Measurements from ENCODE around the gene BECN2. TPM values are rescaled to one million over a fixed set of nuclear protein-coding genes. Genes with fewer than 3 reads are reported as not detected.

The BECN2 gene
- total RNA-seq, 1 donor from 2014 or later = not detected

DNA sequence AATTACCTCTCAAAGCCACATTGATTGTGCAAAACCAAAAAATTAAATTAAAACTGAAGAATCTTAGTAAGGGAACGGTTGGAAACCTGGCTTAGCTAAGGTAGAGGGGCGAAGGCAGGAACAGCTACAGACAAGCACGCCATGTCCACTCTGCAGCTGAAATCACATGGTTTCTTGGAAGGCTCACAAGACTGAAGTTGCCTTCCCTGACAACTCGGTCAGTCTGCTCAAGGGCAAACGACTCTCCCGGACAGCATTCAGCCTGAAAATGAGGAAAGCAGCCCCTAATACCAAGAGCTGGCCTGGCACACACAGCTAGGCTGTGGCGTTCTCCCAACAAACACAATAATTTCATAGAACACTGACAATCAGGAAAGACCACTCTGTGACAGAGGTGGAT is 22.7 kb upstream of the BECN2 start:
- Mint-ChIP-seq H3K27me3 (ENCODE audit: unreplicated experiment) (peaks cover 1% of the 10 kb centered on the region), H3K36me3 (ENCODE audit: low read depth, unreplicated experiment) (no peaks in the 10 kb centered on the region), H3K27ac (ENCODE audit: unreplicated experiment) (no peak overlapping the region), H3K4me3 (ENCODE audit: unreplicated experiment) (no peak overlapping the region), H3K4me1 (ENCODE audit: unreplicated experiment) (peaks cover 8% of the 10 kb centered on the region), H3K9me3 (ENCODE audit: unreplicated experiment) (no peaks in the 10 kb centered on the region)
- no peak for DNase-seq (ENCODE audit: low spot score)
- TF ChIP-seq, protein P1, sequence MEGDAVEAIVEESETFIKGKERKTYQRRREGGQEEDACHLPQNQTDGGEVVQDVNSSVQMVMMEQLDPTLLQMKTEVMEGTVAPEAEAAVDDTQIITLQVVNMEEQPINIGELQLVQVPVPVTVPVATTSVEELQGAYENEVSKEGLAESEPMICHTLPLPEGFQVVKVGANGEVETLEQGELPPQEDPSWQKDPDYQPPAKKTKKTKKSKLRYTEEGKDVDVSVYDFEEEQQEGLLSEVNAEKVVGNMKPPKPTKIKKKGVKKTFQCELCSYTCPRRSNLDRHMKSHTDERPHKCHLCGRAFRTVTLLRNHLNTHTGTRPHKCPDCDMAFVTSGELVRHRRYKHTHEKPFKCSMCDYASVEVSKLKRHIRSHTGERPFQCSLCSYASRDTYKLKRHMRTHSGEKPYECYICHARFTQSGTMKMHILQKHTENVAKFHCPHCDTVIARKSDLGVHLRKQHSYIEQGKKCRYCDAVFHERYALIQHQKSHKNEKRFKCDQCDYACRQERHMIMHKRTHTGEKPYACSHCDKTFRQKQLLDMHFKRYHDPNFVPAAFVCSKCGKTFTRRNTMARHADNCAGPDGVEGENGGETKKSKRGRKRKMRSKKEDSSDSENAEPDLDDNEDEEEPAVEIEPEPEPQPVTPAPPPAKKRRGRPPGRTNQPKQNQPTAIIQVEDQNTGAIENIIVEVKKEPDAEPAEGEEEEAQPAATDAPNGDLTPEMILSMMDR (IDR thresholded peaks at IDR 0.05; ENCODE audit: unreplicated experiment) = no peak

DNA sequence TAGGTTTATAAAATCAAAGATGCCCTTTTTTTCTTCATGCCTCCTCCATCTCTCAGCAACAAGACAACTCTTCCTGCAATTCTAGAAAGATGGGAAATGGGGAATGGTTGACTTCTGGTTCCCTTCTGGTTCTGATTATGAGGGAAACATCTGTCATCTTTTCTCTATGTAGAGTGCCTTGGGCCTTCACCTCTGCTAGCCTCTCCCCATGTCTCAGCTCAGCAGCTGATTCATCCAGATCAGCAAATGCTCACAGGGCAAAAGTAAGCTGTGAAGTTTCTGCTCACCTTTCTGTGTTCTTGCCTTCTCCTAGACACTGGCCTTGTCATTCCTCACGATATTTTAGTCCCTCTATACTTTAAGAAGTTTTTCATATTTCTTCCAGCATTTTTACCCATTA is 17.8 kb upstream of the BECN2 start:
- no peak for DNase-seq (ENCODE audit: low spot score)
- H3K36me3 Mint-ChIP-seq (ENCODE audit: low read depth, unreplicated experiment) = no peaks in the 10 kb centered on the region
- H3K9me3 Mint-ChIP-seq (ENCODE audit: unreplicated experiment) = no peaks in the 10 kb centered on the region
- peaks cover 3% of the 10 kb centered on the region for H3K27me3 Mint-ChIP-seq (ENCODE audit: unreplicated experiment)
- TF ChIP-seq, protein P1 (IDR thresholded peaks at IDR 0.05; ENCODE audit: unreplicated experiment) = no peak
- no peak overlapping the region for H3K4me3 Mint-ChIP-seq (ENCODE audit: unreplicated experiment)
- H3K27ac Mint-ChIP-seq (ENCODE audit: unreplicated experiment) = no peak overlapping the region
- H3K4me1 Mint-ChIP-seq (ENCODE audit: unreplicated experiment) = no peaks in the 10 kb centered on the region

DNA sequence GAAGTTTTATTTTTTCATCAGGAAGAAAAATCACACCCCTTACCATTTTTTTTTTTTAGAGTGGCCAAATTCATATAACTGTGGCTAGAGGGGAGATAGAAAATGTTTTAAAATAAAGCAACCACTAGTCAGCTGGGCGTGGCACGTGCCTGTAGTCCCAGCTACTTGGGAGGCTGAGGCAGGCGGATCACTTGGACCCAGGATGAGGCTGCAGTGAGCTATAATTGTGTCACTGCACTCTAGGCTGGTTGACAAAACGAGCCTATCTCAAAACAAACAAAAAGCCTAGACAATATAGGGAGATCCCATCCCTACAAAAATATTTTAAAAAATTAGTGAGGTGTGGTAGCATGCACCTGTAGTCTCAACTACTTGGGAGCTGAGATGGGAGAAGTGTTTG is 14.8 kb upstream of the BECN2 start:
- no peaks in the 10 kb centered on the region for H3K9me3 Mint-ChIP-seq (ENCODE audit: unreplicated experiment)
- DNase-seq (ENCODE audit: low spot score) = no peak
- no peak overlapping the region for H3K27ac Mint-ChIP-seq (ENCODE audit: unreplicated experiment)
- TF ChIP-seq, protein P1 (IDR thresholded peaks at IDR 0.05; ENCODE audit: unreplicated experiment) = no peak
- peaks cover 3% of the 10 kb centered on the region for H3K4me1 Mint-ChIP-seq (ENCODE audit: unreplicated experiment)
- H3K4me3 Mint-ChIP-seq (ENCODE audit: unreplicated experiment) = no peak overlapping the region
- peaks cover 3% of the 10 kb centered on the region for H3K27me3 Mint-ChIP-seq (ENCODE audit: unreplicated experiment)
- H3K36me3 Mint-ChIP-seq (ENCODE audit: low read depth, unreplicated experiment) = no peaks in the 10 kb centered on the region

DNA sequence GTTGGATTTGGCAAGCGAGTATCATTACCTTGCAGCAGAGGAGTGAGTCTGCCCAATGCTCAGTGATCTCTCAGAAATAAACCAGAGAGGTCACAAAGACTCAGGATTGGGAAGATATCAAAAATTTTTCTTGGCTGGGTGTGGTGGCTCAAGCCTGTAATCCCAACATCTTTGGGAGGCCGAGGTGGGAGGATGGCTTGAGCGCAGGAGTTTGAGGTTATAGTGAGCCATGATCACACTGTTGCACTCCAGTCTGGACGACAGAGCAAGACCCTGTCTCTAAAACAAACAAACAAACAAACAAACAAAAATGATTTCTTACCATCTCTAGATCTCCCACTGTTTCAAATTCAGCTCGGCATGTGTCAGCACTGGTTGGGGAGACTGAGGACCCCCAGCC is 13.3 kb upstream of the BECN2 start:
- Mint-ChIP-seq H3K4me1 (ENCODE audit: unreplicated experiment) (peaks cover 3% of the 10 kb centered on the region), H3K36me3 (ENCODE audit: low read depth, unreplicated experiment) (no peaks in the 10 kb centered on the region), H3K27ac (ENCODE audit: unreplicated experiment) (no peak overlapping the region), H3K9me3 (ENCODE audit: unreplicated experiment) (no peaks in the 10 kb centered on the region), H3K4me3 (ENCODE audit: unreplicated experiment) (no peak overlapping the region), H3K27me3 (ENCODE audit: unreplicated experiment) (peaks cover 3% of the 10 kb centered on the region)
- no peak for DNase-seq (ENCODE audit: low spot score)
- TF ChIP-seq, protein P1 (IDR thresholded peaks at IDR 0.05; ENCODE audit: unreplicated experiment) = no peak

DNA sequence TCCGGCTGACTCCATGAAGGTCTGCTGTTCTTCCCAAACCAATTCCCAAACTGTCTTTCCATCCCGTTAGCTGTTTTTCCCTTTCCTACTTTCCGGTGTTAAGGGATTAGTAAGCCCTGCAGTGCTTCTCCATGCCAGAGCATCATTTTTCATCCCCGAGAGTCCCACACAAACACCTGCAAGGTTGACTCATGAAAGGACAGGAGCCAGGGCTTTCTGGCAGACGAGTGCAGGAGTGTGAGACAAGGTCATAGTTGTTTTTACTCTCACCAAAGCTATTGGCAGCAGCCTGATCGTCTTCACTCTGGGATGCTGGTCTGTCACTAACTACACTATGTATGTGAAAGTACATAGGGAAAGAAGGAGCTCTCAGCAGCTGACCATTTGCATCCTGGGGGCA is 10.2 kb upstream of the BECN2 start:
- no peak for DNase-seq (ENCODE audit: low spot score)
- TF ChIP-seq, protein P1 (IDR thresholded peaks at IDR 0.05; ENCODE audit: unreplicated experiment) = no peak
- no peak overlapping the region for H3K27ac Mint-ChIP-seq (ENCODE audit: unreplicated experiment)
- H3K4me1 Mint-ChIP-seq (ENCODE audit: unreplicated experiment) = peaks cover 3% of the 10 kb centered on the region
- no peaks in the 10 kb centered on the region for H3K9me3 Mint-ChIP-seq (ENCODE audit: unreplicated experiment)
- H3K27me3 Mint-ChIP-seq (ENCODE audit: unreplicated experiment) = peaks cover 4% of the 10 kb centered on the region
- no peaks in the 10 kb centered on the region for H3K36me3 Mint-ChIP-seq (ENCODE audit: low read depth, unreplicated experiment)
- H3K4me3 Mint-ChIP-seq (ENCODE audit: unreplicated experiment) = no peak overlapping the region

Data from endothelial cell (in vitro differentiated cells).